Measurements from ENCODE around the gene CEP128.

The CEP128 gene

GRCh38 chr14:80565001-80565400, 376.5 kb downstream of the CEP128 start:
- no peak overlapping the region for H3K9ac ChIP-seq (ENCODE audit: insufficient read length)
- no peak overlapping the region for H3K4me3 ChIP-seq
- no peak overlapping the region for H3K27ac ChIP-seq
- DNase-seq (ENCODE audit: low read depth, low spot score): no peak
- no peaks in the 10 kb centered on the region for H3K36me3 ChIP-seq (ENCODE audit: insufficient read depth, low read length)
- TF ChIP-seq EZH2 (IDR thresholded peaks at IDR 0.05) (no peak), FOXP2 (optimal IDR thresholded peaks at IDR 0.05; ENCODE audit: control extremely low read depth, extremely low read length, insufficient read depth) (no peak), POLR2AphosphoS5 (IDR thresholded peaks at IDR 0.05; ENCODE audit: borderline replicate concordance, low read depth, low read length) (no peak)
- no peaks in the 10 kb centered on the region for H3K9me3 ChIP-seq (ENCODE audit: low read depth, low read length)

DNA sequence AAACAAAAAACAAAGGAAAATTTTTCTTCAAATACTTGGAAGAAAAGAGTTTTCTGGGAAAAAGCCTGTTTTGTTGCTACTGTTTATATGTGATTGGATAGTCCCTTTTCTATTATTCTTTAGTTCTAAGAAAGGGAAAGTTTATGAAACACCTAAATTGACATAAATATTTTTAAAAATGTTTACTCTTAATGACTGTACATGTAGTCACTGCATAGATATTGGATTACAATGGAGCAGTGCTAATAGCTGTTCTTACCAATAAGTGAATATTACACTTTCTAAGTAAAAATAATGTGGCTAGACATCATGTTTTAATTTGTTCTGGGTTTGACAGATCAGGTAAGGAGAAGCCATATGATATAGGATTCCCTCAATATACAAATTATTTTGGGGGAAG, 377.5 kb downstream of the CEP128 start:
- no peak for DNase-seq (ENCODE audit: low read depth, low spot score)
- no peaks in the 10 kb centered on the region for H3K9me3 ChIP-seq (ENCODE audit: low read depth, low read length)
- no peak overlapping the region for H3K4me3 ChIP-seq
- TF ChIP-seq FOXP2 (optimal IDR thresholded peaks at IDR 0.05; ENCODE audit: control extremely low read depth, extremely low read length, insufficient read depth): no peak
- no peak for TF ChIP-seq POLR2AphosphoS5 (IDR thresholded peaks at IDR 0.05; ENCODE audit: borderline replicate concordance, low read depth, low read length)
- TF ChIP-seq EZH2 (IDR thresholded peaks at IDR 0.05): no peak
- no peaks in the 10 kb centered on the region for H3K36me3 ChIP-seq (ENCODE audit: insufficient read depth, low read length)
- no peak overlapping the region for H3K9ac ChIP-seq (ENCODE audit: insufficient read length)
- no peak overlapping the region for H3K27ac ChIP-seq

- TF ChIP-seq EZH2 (IDR thresholded peaks at IDR 0.05) (no peak), FOXP2 (optimal IDR thresholded peaks at IDR 0.05; ENCODE audit: control extremely low read depth, extremely low read length, insufficient read depth) (no peak), POLR2AphosphoS5 (IDR thresholded peaks at IDR 0.05; ENCODE audit: borderline replicate concordance, low read depth, low read length) (no peak)
- no peak for DNase-seq (ENCODE audit: low read depth, low spot score)
- H3K36me3 ChIP-seq (ENCODE audit: insufficient read depth, low read length): no peaks in the 10 kb centered on the region
- no peak overlapping the region for H3K4me3 ChIP-seq
- no peak overlapping the region for H3K27ac ChIP-seq
- no peak overlapping the region for H3K9ac ChIP-seq (ENCODE audit: insufficient read length)
- H3K9me3 ChIP-seq (ENCODE audit: low read depth, low read length): no peaks in the 10 kb centered on the region
These were observed 380.5 kb downstream of the CEP128 start for GRCh38 chr14:80560800-80561657.

GRCh38 chr14:80554139-80554538, 387.4 kb downstream of the CEP128 start:
- no peak for TF ChIP-seq FOXP2 (optimal IDR thresholded peaks at IDR 0.05; ENCODE audit: control extremely low read depth, extremely low read length, insufficient read depth)
- no peak for TF ChIP-seq POLR2AphosphoS5 (IDR thresholded peaks at IDR 0.05; ENCODE audit: borderline replicate concordance, low read depth, low read length)
- no peak for TF ChIP-seq EZH2 (IDR thresholded peaks at IDR 0.05)
- Histone ChIP-seq H3K9ac (ENCODE audit: insufficient read length) (no peak overlapping the region), H3K4me3 (no peak overlapping the region), H3K27ac (no peak overlapping the region), H3K36me3 (ENCODE audit: insufficient read depth, low read length) (no peaks in the 10 kb centered on the region), H3K9me3 (ENCODE audit: low read depth, low read length) (no peaks in the 10 kb centered on the region)
- no peak for DNase-seq (ENCODE audit: low read depth, low spot score)

GRCh38 chr14:80549141-80549540, 392.4 kb downstream of the CEP128 start:
- H3K9ac ChIP-seq (ENCODE audit: insufficient read length): no peak overlapping the region
- TF ChIP-seq EZH2 (IDR thresholded peaks at IDR 0.05): no peak
- TF ChIP-seq FOXP2 (optimal IDR thresholded peaks at IDR 0.05; ENCODE audit: control extremely low read depth, extremely low read length, insufficient read depth): no peak
- TF ChIP-seq POLR2AphosphoS5 (IDR thresholded peaks at IDR 0.05; ENCODE audit: borderline replicate concordance, low read depth, low read length): no peak
- no peaks in the 10 kb centered on the region for H3K36me3 ChIP-seq (ENCODE audit: insufficient read depth, low read length)
- DNase-seq (ENCODE audit: low read depth, low spot score): no peak
- no peak overlapping the region for H3K4me3 ChIP-seq
- H3K27ac ChIP-seq: no peak overlapping the region
- no peaks in the 10 kb centered on the region for H3K9me3 ChIP-seq (ENCODE audit: low read depth, low read length)

GRCh38 chr14:80545935-80546854, 395.3 kb downstream of the CEP128 start:
- Histone ChIP-seq H3K36me3 (ENCODE audit: insufficient read depth, low read length) (no peaks in the 10 kb centered on the region), H3K9me3 (ENCODE audit: low read depth, low read length) (no peaks in the 10 kb centered on the region), H3K9ac (ENCODE audit: insufficient read length) (no peak overlapping the region), H3K27ac (no peak overlapping the region), H3K4me3 (no peak overlapping the region)
- TF ChIP-seq EZH2 (IDR thresholded peaks at IDR 0.05): no peak
- TF ChIP-seq POLR2AphosphoS5 (IDR thresholded peaks at IDR 0.05; ENCODE audit: borderline replicate concordance, low read depth, low read length): no peak
- no peak for TF ChIP-seq FOXP2 (optimal IDR thresholded peaks at IDR 0.05; ENCODE audit: control extremely low read depth, extremely low read length, insufficient read depth)
- no peak for DNase-seq (ENCODE audit: low read depth, low spot score)

GRCh38 chr14:80544366-80544765, 397.2 kb downstream of the CEP128 start:
- Histone ChIP-seq H3K4me3 (no peak overlapping the region), H3K9ac (ENCODE audit: insufficient read length) (no peak overlapping the region), H3K36me3 (ENCODE audit: insufficient read depth, low read length) (no peaks in the 10 kb centered on the region), H3K9me3 (ENCODE audit: low read depth, low read length) (no peaks in the 10 kb centered on the region), H3K27ac (no peak overlapping the region)
- no peak for TF ChIP-seq EZH2 (IDR thresholded peaks at IDR 0.05)
- no peak for TF ChIP-seq FOXP2 (optimal IDR thresholded peaks at IDR 0.05; ENCODE audit: control extremely low read depth, extremely low read length, insufficient read depth)
- TF ChIP-seq POLR2AphosphoS5 (IDR thresholded peaks at IDR 0.05; ENCODE audit: borderline replicate concordance, low read depth, low read length): no peak
- DNase-seq (ENCODE audit: low read depth, low spot score): no peak

- TF ChIP-seq EZH2 (IDR thresholded peaks at IDR 0.05) (no peak), FOXP2 (optimal IDR thresholded peaks at IDR 0.05; ENCODE audit: control extremely low read depth, extremely low read length, insufficient read depth) (no peak)
- H3K27ac ChIP-seq: no peak overlapping the region
- H3K4me3 ChIP-seq: no peak overlapping the region
- no peak overlapping the region for H3K9ac ChIP-seq (ENCODE audit: insufficient read length)
- no peaks in the 10 kb centered on the region for H3K9me3 ChIP-seq (ENCODE audit: low read depth, low read length)
- no peaks in the 10 kb centered on the region for H3K36me3 ChIP-seq (ENCODE audit: insufficient read depth, low read length)
- DNase-seq (ENCODE audit: low read depth, low spot score): no peak
These were observed 398.3 kb downstream of the CEP128 start for GRCh38 chr14:80543211-80543610.
